Measurements from ENCODE around the gene NPR1. TPM values are rescaled to one million over a fixed set of nuclear protein-coding genes. Genes with fewer than 3 reads are reported as not detected.
"Not testable (repeated sequence)": the region's sequence is repeated elsewhere in the genome, so short reads cannot be mapped to it uniquely, and the experiment has no call there.

NPR1 gene
- total and polyA plus RNA-seq, 10 donors, result 0.83 to 5.1 (median 2.7) TPM

DNA sequence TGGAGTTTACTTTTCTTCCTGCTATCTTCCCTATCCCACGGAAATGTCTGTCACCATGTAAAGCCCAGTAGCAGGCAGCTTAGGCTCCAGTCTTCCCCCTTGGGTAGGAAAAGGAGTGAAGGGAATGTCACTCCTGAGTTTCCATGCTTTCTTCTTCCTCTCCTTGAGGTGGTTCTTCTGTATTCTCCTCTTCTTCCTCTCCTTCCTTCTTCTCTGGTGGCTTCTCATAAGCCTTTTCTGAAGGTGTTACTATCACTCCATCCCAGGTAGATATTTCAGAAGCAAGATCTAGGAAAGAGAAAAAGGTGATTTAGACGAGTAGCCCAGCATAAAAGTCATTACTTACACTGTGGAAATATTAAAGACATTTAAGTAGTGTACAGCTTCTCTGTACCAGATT, 16.2 kb upstream of the NPR1 start:
- Histone ChIP-seq H3K36me3 (peaks cover 4 to 78% (median 68%) of the 10 kb centered on the region in 6 donors), H3K4me1 (peaks cover 9 to 31% (median 19%) of the 10 kb centered on the region in 6 donors), H3K27ac (peak overlapping the region in 1 of 8 donors; percentile 40), H3K9me3 (no peaks in the 10 kb centered on the region), H3K4me3 (no peak overlapping the region), H3K27me3 (replicated peaks in 1 of 7) (no peaks in the 10 kb centered on the region)
- intact Hi-C loops (cut with DNase I; ENCODE audit: low total_unique reads), result no loop called here
- no peak for DNase-seq
- TF ChIP-seq, protein P1, sequence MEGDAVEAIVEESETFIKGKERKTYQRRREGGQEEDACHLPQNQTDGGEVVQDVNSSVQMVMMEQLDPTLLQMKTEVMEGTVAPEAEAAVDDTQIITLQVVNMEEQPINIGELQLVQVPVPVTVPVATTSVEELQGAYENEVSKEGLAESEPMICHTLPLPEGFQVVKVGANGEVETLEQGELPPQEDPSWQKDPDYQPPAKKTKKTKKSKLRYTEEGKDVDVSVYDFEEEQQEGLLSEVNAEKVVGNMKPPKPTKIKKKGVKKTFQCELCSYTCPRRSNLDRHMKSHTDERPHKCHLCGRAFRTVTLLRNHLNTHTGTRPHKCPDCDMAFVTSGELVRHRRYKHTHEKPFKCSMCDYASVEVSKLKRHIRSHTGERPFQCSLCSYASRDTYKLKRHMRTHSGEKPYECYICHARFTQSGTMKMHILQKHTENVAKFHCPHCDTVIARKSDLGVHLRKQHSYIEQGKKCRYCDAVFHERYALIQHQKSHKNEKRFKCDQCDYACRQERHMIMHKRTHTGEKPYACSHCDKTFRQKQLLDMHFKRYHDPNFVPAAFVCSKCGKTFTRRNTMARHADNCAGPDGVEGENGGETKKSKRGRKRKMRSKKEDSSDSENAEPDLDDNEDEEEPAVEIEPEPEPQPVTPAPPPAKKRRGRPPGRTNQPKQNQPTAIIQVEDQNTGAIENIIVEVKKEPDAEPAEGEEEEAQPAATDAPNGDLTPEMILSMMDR (IDR thresholded peaks at IDR 0.05 in 8 of 11, conservative IDR thresholded peaks at IDR 0.05 in 3 of 11), result no peak
- TF ChIP-seq POLR2AphosphoS5 (IDR thresholded peaks at IDR 0.05), result no peak
- no peak for TF ChIP-seq POLR2A (IDR thresholded peaks at IDR 0.05)
- 58 to 75% (median 74%) methylated on average over 2 of the region's 2 CpGs for WGBS, 5 donors

DNA sequence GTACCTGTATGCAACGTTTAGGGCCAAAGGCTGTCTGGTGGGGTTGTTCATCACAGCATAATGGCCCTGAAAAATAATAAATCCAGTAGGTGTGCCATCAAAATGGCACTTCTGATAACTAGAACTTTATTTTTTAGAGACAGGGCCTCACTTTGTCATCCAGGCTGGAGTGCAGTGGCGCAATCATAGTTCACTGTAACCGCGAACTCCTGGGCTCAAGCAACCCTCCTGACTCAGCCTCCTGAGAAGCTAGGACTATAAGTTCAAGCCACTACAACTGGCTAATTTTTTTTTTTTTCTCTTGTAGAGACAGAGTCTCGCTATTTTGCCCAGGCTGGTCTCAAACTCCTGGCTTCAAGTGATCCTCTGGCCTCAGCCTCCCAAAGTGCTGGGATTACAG, 15.3 kb upstream of the NPR1 start:
- H3K4me1 ChIP-seq, result peaks cover 9 to 33% (median 19%) of the 10 kb centered on the region in 6 donors
- no peak overlapping the region for H3K4me3 ChIP-seq
- TF ChIP-seq POLR2A (IDR thresholded peaks at IDR 0.05) (no peak), POLR2AphosphoS5 (IDR thresholded peaks at IDR 0.05) (no peak)
- TF ChIP-seq, protein P1 (IDR thresholded peaks at IDR 0.05 in 8 of 11, conservative IDR thresholded peaks at IDR 0.05 in 3 of 11), result no peak
- DNase-seq, result no peak
- peak overlapping the region in 1 of 8 donors; percentile 40 for H3K27ac ChIP-seq
- H3K27me3 ChIP-seq (replicated peaks in 1 of 7), result no peaks in the 10 kb centered on the region
- intact Hi-C loops (cut with DNase I; ENCODE audit: low total_unique reads), result no loop called here
- no peaks in the 10 kb centered on the region for H3K9me3 ChIP-seq
- H3K36me3 ChIP-seq, result peaks cover 4 to 87% (median 78%) of the 10 kb centered on the region in 6 donors
- WGBS, 5 donors, result 74 to 92% (median 79%) methylated on average over 5 of the region's 5 CpGs

DNA sequence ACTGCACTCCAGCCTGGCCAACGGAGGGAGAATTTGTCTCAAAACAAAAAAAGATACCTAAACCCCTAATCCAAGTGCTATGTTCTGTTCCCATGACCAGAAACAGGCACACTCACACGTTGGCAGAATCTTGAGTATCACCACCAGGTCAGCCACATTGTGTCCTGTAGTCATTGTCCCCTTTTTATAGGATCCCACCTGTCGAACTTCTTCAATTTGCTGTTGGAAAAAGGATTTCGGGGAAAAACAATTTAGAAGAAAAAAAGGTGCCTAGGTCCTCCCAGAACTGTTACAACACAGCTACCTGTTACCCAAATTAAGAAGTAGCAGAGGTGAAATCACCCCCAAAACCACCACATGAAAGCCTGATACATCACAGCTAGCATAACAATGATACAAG, 11.0 kb upstream of the NPR1 start:
- no peaks in the 10 kb centered on the region for H3K9me3 ChIP-seq
- peaks cover 15 to 49% (median 34%) of the 10 kb centered on the region in 6 donors for H3K4me1 ChIP-seq
- no peaks in the 10 kb centered on the region for H3K27me3 ChIP-seq (replicated peaks in 1 of 7)
- no peak overlapping the region for H3K27ac ChIP-seq
- 88 to 98% (median 89%) methylated on average over 4 of the region's 4 CpGs for WGBS, 5 donors
- TF ChIP-seq, protein P1 (IDR thresholded peaks at IDR 0.05 in 8 of 11, conservative IDR thresholded peaks at IDR 0.05 in 3 of 11), result no peak
- TF ChIP-seq POLR2A (IDR thresholded peaks at IDR 0.05) (no peak), POLR2AphosphoS5 (IDR thresholded peaks at IDR 0.05) (no peak)
- no peak overlapping the region for H3K4me3 ChIP-seq
- H3K36me3 ChIP-seq, result peaks cover 0 to 74% (median 69%) of the 10 kb centered on the region in 6 donors
- intact Hi-C loops (cut with DNase I; ENCODE audit: low total_unique reads), result no loop called here
- DNase-seq, result no peak

DNA sequence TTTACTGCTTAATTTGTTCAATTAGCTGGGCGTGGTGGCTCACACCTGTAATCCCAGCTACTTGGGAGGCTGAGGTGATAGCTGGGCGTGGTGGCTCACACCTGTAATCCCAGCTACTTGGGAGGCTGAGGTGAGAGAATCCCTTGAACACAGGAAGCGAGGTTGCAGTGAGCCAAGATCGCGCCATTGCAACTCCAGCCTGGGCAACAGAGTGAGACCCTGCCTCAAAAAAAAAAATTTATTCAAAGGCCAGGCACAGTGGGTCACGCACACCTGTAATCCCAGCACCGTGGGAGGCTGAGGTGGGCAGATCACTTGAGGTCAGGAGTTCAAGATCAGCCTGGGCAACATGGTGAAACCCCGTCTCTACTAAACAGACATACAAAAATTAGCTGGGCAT, 9.8 kb upstream of the NPR1 start:
- intact Hi-C loops (cut with DNase I; ENCODE audit: low total_unique reads); H3K27ac ChIP-seq; H3K9me3 ChIP-seq; H3K27me3 ChIP-seq (replicated peaks in 1 of 7); H3K4me3 ChIP-seq: not testable (repeated sequence)
- 94 to 97% (median 96%) methylated on average over 8 of the region's 8 CpGs for WGBS, 5 donors
- peaks cover 15 to 42% (median 34%) of the 10 kb centered on the region in 6 donors for H3K4me1 ChIP-seq
- DNase-seq, result peak; percentile 42
- H3K36me3 ChIP-seq, result peaks cover 0 to 61% (median 57%) of the 10 kb centered on the region in 6 donors

DNA sequence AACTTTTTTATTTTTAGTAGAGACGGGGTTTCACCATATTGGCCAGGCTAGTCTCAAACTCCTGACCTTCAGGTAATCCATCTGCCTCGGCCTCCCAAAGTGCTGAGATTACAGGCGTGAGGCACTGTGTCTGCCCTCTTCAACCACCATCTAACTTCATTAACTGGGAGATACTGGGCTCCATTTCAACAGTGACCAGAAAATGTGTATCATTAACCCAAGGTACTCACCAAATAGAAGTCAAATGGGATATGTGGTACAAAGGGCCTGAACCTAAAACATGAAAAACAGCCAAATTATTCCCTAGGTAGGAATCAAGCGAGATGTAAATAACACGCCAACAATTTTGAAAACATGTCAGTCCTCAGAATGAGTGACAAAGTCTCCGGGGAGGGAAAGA, 8.9 kb upstream of the NPR1 start:
- intact Hi-C loops (cut with DNase I; ENCODE audit: low total_unique reads), result no loop called here
- Histone ChIP-seq H3K27me3 (replicated peaks in 1 of 7) (no peaks in the 10 kb centered on the region), H3K27ac (peak overlapping the region in 4 of 8 donors; percentile 91 to 94 (median 93)), H3K9me3 (no peaks in the 10 kb centered on the region), H3K36me3 (peaks cover 0 to 52% (median 48%) of the 10 kb centered on the region in 6 donors), H3K4me1 (peaks cover 15 to 42% (median 34%) of the 10 kb centered on the region in 6 donors), H3K4me3 (peak overlapping the region; percentile 65 to 90 (median 78))
- peak; percentile 27 for DNase-seq
- TF ChIP-seq POLR2AphosphoS5 (IDR thresholded peaks at IDR 0.05) (no peak), POLR2A (IDR thresholded peaks at IDR 0.05) (no peak)
- TF ChIP-seq, protein P1 (IDR thresholded peaks at IDR 0.05 in 8 of 11, conservative IDR thresholded peaks at IDR 0.05 in 3 of 11), result no peak
- WGBS, 5 donors, result 79 to 93% (median 86%) methylated on average over 6 of the region's 6 CpGs
